ENCODE results near the gene PCNX2.
A peak's percentile ranks its signal among the peaks of the same experiment; 100 is the strongest.

The PCNX2 gene

GRCh38 chr1:233315718-233316301 is 20.3 kb upstream of the PCNX2 start:
- DNase-seq (ENCODE audit: low read depth), result no peak

DNA sequence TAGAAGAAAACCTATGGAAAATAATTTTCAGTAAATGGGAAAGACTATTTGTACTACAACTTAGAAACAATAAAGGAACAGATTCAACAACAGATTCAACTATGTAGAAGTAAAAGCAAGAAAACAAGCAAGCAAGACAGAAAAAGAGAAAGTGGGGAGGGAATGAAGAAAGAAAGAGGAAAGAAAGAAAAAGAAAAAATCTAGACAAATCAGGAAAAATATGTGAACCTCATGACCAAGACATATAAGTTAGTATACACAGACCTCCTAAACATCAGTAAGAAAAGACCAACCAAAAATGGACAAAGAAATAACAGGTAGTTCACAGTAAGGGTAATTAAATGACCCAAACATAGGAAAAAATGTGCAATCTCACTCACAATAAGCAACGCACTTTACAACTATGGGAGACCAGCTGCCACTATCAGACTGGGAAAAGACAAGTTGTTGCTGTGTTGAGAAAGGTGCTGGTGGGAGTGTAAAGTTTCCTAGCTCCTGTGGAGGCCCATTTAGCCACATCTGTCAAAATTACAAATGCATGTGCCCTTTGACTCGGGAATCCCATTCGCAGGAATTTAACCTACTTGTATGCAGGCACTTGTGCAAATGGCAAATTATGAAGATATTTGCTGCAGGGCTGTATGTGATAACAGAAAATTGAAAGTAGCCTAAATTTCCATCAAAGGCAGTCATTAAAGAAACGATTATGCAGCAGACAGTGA is 18.1 kb upstream of the PCNX2 start:
- DNase-seq (ENCODE audit: low read depth), result no peak

- DNase-seq (ENCODE audit: low read depth), result no peak
These were observed 9.1 kb upstream of the PCNX2 start for GRCh38 chr1:233304489-233305102.

DNA sequence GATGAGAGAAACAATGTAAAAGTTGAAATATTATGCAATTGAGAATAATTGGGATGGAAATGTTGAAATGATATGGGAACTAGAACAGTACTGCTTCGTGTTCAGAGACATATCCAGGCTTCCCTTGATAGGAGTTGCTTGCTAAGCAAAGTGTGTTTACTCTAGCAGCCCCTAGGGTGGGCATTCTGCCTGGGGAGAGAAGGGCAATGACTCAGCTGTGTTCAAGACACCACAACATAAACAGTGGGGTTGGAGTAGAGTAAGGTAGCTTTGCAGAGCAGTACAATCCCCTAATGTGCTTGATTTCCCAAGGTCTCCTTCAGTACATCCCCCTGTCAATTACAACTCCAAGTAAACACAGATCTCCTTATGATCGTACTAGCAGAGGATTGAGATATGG is 4.8 kb upstream of the PCNX2 start:
- no peak for DNase-seq (ENCODE audit: low read depth)

GRCh38 chr1:233299450-233299849 is 3.9 kb upstream of the PCNX2 start:
- DNase-seq (ENCODE audit: low read depth), result no peak

DNA sequence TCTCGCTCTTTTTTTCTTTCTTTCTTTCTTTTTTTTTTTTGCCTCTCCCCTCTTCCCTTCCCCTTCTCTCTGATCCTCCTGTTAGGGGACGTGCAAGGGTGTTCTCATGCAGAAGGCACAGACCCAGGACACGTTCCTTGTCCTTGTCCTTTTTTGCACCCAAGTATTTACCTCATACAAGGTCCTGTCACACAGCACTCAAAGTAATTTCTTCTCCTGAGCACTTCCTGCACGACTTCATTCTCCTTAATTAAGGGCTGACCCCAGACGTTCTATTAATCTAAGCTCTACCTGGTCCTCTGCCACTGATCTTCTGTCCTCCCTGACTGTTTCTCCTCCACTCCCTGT is 424 bp upstream of the PCNX2 start:
- no peak for DNase-seq (ENCODE audit: low read depth)

DNA sequence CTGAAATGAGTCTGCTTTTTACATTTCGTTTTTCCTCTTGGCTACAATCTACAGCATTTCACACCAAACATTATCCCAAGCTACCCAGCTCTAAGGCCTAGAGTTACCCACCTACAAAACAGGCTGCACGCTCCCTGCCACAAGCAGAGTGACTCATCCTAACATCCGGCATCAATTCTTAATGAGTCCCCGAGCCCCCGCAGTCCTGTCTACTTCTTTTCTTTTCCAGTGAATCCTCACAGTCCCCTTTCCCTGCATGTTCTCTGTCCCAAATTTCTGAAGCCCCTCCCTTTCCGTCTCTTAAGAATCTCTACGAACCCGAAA is 650 bp downstream of the PCNX2 start:
- peak; percentile 18 for DNase-seq (ENCODE audit: low read depth)

DNA sequence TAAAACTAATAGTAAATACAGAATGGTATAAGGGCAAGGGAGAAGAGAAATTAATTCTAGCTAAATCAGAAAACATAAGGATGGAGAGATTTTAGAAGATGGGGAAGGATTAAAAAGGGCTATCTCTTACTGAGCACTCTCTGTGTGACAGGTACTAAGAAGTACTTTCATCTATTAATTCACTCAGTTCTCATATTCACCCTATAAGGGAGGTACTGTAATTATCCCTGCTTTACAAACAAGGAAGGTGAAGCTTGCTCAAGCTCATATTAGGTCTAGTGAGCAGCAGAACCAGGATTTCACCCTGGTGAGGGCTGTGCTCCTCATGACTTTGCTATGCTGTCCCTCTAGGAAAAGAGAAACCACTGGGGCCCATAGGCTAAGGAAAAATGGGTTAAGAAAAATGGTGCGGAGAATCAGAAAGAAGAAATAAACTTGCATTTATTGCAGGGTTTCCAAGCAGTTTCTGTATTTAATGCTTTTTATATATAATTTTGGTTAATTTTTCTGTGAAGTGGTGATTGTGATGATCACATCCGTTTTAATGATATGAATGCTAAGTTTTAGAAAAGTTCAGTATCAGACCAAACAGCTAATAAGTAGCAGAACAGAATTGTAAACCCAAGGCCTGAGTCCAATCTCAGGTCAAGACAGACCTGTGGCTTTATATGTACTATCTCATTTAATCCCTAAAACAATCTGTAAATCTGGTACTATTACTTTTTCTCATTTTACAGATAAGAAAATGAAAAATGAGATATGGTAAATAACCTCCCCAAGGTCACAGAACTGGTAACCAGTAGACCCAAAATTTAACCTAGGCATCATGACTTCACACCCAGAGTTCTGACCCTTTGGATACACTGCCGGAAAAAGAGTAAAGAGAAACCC is 1.7 kb downstream of the PCNX2 start:
- no peak for DNase-seq (ENCODE audit: low read depth)

- no peak for DNase-seq (ENCODE audit: low read depth)
These were observed 5.0 kb downstream of the PCNX2 start for GRCh38 chr1:233290396-233291034.

DNA sequence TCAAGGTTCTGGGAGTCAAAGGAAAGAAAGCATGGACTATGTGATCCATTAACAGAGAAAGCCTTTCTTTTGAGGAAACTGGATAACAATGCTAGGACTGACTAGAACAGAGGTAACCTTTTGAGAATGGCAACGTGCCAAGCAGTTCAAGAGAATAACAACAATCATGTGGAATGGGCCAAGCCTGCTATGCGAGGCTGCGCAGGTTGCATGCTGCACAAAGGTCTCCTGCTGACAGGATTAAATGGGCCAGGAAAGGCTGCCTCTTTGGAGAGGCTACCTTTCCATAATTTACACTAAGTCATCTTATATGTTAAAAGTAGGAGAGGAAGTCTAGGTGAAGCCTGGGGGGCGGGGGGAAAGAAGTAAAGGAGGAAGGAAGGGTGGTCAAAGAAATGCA is 5.8 kb downstream of the PCNX2 start:
- DNase-seq (ENCODE audit: low read depth), result no peak

DNA sequence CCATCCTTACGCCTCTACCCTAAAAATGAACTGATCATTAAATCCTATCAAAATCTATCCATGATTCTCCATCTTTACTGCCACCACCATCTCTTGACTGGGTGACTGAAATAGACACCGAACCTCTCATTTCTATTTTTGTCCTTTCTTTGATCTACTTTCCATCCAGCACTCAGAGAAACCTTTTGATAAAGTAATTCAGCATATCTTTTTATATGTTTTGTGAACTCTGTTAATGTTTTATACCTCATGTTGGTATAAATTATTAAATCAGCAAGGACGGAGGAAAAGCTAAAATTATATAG is 13.0 kb downstream of the PCNX2 start:
- DNase-seq (ENCODE audit: low read depth), result no peak

GRCh38 chr1:233281711-233282581 is 13.6 kb downstream of the PCNX2 start:
- DNase-seq (ENCODE audit: low read depth), result no peak

GRCh38 chr1:233279971-233280370 is 15.6 kb downstream of the PCNX2 start:
- DNase-seq (ENCODE audit: low read depth), result no peak

DNA sequence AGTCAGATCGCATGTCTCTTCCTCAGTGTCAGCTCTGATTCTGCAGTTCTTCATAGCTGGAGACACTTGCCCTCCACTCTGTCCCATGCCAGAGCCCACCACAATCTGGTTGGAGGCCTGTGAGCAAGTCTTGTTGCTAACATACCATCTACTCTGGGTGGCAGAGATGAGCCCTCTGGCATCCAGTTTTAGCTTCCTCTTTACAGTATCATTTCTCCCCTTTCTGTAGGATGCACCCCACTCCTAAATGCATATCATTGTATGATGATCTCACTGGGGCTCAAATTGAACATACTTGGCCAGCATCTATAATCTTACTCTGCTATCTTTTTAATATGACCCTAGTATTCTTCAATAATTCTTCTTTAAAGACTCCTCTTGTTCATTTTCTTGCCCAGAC is 16.9 kb downstream of the PCNX2 start:
- no peak for DNase-seq (ENCODE audit: low read depth)

DNA sequence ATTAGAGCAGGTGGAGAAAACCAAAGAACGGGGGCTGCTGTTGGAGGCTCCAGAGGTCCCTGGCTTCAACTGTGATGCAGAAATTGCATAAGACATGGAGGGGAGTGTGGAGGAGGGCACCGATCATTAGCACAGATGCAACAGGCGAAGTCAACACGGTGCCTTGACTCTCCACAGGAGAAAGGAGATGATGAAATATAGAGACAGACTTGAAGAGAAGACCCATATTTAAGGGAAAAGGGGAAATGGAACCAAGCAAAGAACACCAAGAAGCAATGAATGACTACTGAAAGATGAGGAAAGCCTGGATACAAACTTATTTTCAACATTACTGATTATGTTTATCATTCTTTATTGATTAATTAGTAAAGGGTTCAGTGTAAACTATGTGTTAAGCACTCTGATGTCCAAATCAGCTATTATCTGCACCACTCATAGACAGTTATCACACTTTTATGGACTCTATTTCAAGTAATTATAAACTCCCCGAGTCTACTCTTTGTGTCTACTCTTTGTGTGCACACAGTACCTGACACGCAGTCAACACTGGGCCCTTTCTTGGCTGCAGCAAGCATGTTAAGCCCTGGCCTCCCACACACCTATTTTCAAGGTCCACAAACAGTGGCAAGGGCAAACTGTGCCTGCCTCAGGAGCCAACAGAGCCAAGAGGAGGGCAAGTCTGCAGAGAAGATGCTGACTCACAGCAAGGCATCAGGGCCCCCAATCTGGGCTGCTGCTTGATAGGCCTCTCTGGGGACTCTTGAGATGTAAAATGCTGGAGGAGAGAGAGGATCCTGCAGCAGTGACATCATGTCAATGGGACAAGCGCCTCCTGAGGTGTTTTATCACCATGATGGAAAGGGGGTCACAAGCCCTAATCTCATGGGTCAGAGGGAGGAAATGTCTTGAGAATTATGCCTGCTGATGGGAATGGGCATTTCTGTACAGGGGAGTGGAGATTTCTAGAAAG is 17.6 kb downstream of the PCNX2 start:
- no peak for DNase-seq (ENCODE audit: low read depth)

DNA sequence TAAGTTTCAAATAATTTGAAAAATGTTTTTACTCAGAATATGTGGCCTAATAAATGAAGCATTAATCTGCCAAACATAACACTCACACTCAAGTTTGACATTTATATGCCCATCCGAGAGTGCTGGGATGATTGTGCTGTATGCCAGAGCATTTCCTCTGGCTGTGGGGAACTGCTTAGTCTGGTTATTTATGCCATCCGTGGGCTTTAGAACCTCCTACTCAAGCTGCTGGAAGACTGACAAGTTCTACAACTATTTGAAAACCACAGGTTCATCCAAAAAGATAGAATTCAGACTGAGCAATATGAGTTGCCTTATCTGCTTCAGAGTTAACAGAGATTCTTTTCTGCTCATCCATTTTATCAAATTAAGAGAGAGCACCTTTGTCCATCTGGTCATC is 25.9 kb downstream of the PCNX2 start:
- no peak for DNase-seq (ENCODE audit: low read depth)

DNA sequence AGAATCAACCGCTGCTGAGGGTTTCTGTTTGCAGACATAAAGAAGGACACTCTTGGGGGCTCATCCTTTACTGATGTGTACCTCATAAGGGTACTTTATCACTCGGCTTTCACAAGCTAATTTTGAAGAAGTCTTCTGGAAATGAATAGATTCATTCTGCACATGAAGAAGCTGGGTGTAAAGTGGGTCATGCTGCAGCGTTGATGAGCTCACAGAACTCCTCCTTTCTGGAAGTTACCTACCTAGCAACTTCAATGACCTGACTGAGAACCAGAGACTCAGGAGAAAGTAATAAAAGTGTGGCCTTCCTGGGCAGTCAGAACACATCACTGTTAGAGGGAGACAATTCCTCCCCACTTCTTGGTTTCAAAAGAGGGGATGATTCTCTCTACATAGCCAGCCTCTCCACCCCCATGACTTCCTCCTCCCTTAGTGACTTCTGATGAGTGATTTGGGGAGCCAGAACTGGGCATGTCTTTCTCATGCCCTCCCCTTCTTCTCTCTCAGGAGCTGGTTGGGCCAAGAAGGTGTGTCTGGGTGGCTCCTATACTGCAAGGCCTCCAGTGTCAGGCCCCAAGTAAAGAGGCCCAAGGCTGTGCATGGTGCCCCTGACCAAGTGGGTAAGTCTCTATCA is 27.0 kb downstream of the PCNX2 start:
- no peak for DNase-seq (ENCODE audit: low read depth)

DNA sequence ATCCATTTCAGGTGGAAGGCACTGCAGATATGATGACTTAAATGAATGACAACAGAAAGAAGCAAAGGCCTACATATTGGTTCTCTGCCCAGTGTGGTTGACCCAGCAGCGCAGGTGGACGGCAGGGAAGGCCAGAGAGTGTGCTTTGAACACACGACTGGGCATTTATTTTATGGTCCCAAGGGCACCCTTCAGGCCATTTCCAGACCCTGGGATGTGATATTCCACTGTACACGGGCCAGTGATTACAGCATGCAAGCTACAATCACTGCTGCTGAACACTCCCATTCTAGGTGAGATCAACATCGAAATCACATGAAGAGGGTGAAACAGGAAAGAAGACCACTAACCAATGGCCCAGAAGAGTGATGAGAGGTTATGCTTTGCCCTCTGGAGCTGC is 33.8 kb downstream of the PCNX2 start:
- DNase-seq (ENCODE audit: low read depth), result no peak

- no peak for DNase-seq (ENCODE audit: low read depth)
These were observed 34.3 kb downstream of the PCNX2 start for GRCh38 chr1:233261206-233261605.

DNA sequence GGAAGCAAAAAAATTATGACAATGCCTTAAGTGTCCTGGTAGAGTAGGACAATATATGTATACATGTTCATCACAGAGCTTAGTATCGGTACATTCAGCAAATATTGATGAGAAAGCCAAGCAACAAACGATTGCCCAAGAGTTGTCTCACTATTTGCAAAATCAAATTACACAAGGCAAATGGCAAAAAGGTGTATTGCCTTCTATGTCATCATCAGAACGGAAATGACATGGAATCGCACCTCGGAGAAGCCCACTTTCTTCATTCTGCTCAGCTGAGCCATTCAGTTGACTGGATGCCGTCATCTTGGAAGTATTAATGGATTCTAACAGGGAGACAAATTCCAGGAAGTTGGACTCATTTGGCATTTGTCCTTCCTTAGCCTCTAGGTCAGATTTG is 37.7 kb downstream of the PCNX2 start:
- DNase-seq (ENCODE audit: low read depth), result no peak

Data from activated T-cell treated with anti-CD3 and anti-CD28 coated beads for 1 hour (primary cell).